Adipocyte (in vitro differentiated cells): Measurements from ENCODE around the gene TRIO.

Source experiments
- DNase-seq: peaks from one replicate; pipeline ENCODE4 v3.0.0-alpha.2; 2015; ENCODE audit warnings: low read depth
- H3K27me3 ChIP-seq: replicated peaks from 2 replicates; pipeline ENCODE4 v1.7.0; 2013; ENCODE audit warnings: mild to moderate bottlenecking, low read length, moderate library complexity; ENCODE audit not compliant: control insufficient read depth, insufficient read depth
- H3K36me3 ChIP-seq: 2 replicates; pipeline ENCODE4 v1.7.0; 2013; ENCODE audit warnings: low read length, mild to moderate bottlenecking, moderate library complexity; ENCODE audit not compliant: control insufficient read depth, insufficient read depth, severe bottlenecking
- H3K4me1 ChIP-seq: 2 replicates; pipeline ENCODE4 v1.7.0; 2013; ENCODE audit warnings: mild to moderate bottlenecking, low read length, moderate library complexity; ENCODE audit not compliant: control insufficient read depth, insufficient read depth
- H3K4me3 ChIP-seq: 2 replicates; pipeline ENCODE4 v1.7.0; 2013; ENCODE audit warnings: mild to moderate bottlenecking, low read length, moderate library complexity
- H3K9ac ChIP-seq: 2 replicates; pipeline ENCODE4 v1.7.0; 2013; ENCODE audit warnings: mild to moderate bottlenecking, low read length, moderate library complexity
- H3K9me3 ChIP-seq: 2 replicates; pipeline ENCODE4 v1.7.0; 2013; ENCODE audit warnings: mild to moderate bottlenecking, low read length, moderate library complexity; ENCODE audit not compliant: control insufficient read depth

The TRIO gene

DNA sequence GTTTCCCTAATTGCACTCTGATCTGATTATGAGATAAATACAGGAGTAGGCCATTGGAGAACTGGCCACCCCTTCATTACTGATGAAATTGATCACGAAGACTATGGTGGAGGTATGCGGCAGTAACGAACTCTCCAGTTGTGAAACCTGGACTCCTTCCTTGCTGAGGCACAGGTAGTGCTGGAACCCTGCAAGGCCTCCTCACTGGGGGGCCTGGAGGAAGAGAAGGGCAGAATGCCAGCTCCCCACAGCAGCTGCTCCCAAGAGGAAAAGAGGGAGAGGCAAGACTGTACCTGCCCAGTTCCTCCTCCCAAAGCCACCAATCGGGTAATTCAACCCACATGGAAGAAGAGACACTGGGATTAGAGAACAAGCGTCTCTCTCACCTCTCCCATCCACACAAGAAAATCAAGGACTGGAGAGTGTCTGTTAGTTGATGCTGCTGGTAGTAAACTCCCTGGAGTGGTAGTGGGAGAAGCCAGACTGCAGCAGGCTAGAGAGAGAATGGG, 19.1 kb upstream of the TRIO start:
- H3K4me3 ChIP-seq: no peak overlapping the region
- no peaks in the 10 kb centered on the region for H3K9me3 ChIP-seq
- H3K27me3 ChIP-seq: no peaks in the 10 kb centered on the region
- H3K36me3 ChIP-seq: no peaks in the 10 kb centered on the region
- H3K9ac ChIP-seq: no peak overlapping the region
- no peak for DNase-seq
- H3K4me1 ChIP-seq: peaks cover 3% of the 10 kb centered on the region

- H3K9me3 ChIP-seq: no peaks in the 10 kb centered on the region
- H3K4me1 ChIP-seq: peaks cover 3% of the 10 kb centered on the region
- H3K9ac ChIP-seq: no peak overlapping the region
- H3K27me3 ChIP-seq: no peaks in the 10 kb centered on the region
- no peak for DNase-seq
- no peaks in the 10 kb centered on the region for H3K36me3 ChIP-seq
- no peak overlapping the region for H3K4me3 ChIP-seq
Measured at GRCh38 chr5:14125262-14125661, 17.9 kb upstream of the TRIO start.

- no peak for DNase-seq
- H3K4me1 ChIP-seq: no peaks in the 10 kb centered on the region
- no peak overlapping the region for H3K4me3 ChIP-seq
- no peak overlapping the region for H3K9ac ChIP-seq
- H3K27me3 ChIP-seq: no peaks in the 10 kb centered on the region
- no peaks in the 10 kb centered on the region for H3K36me3 ChIP-seq
- H3K9me3 ChIP-seq: no peaks in the 10 kb centered on the region
Measured at GRCh38 chr5:14127587-14127986, 15.6 kb upstream of the TRIO start.

GRCh38 chr5:14128079-14128478, 15.1 kb upstream of the TRIO start:
- Histone ChIP-seq H3K27me3 (no peaks in the 10 kb centered on the region), H3K36me3 (no peaks in the 10 kb centered on the region), H3K4me3 (no peak overlapping the region), H3K9ac (no peak overlapping the region), H3K4me1 (no peaks in the 10 kb centered on the region), H3K9me3 (no peaks in the 10 kb centered on the region)
- DNase-seq: no peak

DNA sequence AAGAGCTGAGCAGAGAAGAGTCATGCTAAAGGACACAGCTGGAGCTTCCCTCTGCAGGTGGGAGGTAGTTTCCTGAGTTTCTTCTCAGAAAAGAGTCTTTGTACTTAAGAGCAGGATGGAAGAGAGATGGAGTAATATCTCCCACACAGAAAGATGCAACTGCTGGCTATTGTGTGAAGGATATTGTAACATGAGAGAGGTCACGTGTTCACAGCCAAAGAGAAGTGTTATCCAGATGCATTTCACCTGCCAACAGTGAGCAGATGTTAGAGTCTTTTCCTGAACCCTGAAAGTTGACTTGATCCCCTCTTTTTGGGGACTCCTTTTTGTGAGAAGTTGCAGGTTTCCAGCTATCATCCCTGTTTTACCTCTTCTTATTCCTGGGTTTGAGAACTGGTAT, 14.0 kb upstream of the TRIO start:
- Histone ChIP-seq H3K9me3 (peaks cover 3% of the 10 kb centered on the region), H3K27me3 (no peaks in the 10 kb centered on the region), H3K4me3 (no peak overlapping the region), H3K36me3 (no peaks in the 10 kb centered on the region), H3K4me1 (no peaks in the 10 kb centered on the region), H3K9ac (no peak overlapping the region)
- DNase-seq: no peak

DNA sequence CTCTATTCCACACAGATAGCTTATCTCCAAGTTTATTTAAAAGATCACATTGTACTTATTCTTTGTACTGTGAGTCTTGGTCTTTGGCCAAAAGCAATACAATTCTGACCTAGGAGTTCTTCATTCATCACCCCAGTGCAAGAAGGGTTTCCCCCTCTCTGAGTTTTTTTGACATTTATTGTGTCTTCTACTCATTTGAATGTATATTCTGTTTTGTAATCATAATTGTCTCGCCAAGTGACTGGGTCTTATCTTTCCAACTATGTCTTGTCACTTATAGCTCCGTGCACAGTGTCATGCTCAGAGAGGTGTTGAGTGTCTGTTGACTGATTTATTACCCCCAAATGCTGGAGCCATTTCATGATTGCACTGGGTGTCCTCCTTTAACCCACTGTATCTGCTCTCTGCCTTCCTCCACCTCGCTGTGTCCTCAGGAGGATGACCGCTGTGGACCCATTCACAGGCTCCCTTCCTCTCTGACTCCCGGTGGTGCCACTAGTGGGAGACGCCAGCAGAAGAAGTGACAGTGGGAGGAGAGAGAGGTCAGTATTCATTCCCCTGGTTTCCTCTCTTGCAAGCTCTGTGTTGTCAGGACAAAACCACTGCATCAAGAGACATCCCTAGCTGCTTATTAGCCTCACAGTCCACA, 11.2 kb upstream of the TRIO start:
- Histone ChIP-seq H3K9ac (no peak overlapping the region), H3K27me3 (no peaks in the 10 kb centered on the region), H3K4me1 (no peaks in the 10 kb centered on the region), H3K36me3 (no peaks in the 10 kb centered on the region), H3K4me3 (no peak overlapping the region), H3K9me3 (peaks cover 3% of the 10 kb centered on the region)
- no peak for DNase-seq

DNA sequence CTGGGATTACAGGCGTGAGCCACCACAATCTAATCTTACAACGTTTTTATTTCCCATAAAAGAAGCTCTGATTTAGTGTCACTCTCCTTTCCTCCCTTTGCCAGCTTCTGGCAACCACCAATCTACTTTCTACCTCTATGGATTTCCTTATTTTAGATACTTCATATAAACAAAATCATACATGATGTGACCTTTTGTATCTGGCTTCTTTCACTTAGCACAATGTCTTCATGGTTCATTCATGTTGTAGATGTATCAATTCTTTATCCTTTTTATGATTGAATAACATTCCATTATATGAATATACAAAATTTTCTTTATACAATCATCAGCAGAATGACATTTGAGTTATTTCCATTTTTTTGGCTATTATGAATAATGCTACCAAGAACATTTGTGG, 9.7 kb upstream of the TRIO start:
- peaks cover 3% of the 10 kb centered on the region for H3K9me3 ChIP-seq
- no peak overlapping the region for H3K4me3 ChIP-seq
- no peaks in the 10 kb centered on the region for H3K4me1 ChIP-seq
- no peak overlapping the region for H3K9ac ChIP-seq
- H3K36me3 ChIP-seq: no peaks in the 10 kb centered on the region
- H3K27me3 ChIP-seq: no peaks in the 10 kb centered on the region
- no peak for DNase-seq

DNA sequence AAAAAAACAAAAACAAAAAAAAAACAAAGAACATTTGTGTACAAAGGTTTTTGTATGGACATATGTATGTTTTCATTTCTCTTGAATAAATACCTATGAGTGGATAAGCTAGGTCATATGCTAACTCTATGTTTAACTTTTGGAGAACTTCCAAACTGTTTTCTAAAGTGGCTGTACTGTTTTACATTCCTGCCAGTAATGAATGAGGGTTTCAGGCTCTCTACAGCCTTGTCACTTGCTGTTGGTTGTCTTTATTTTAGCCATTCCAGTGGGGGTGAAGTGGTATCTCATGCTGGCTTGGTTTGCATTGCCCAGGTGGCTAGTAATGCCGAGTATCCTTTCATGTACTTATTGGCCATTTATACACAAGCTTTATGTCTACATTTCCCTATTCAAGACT, 9.1 kb upstream of the TRIO start:
- Histone ChIP-seq H3K9me3 (peaks cover 3% of the 10 kb centered on the region), H3K27me3 (no peaks in the 10 kb centered on the region), H3K4me1 (no peaks in the 10 kb centered on the region), H3K36me3 (no peaks in the 10 kb centered on the region), H3K9ac (no peak overlapping the region), H3K4me3 (no peak overlapping the region)
- DNase-seq: no peak

GRCh38 chr5:14134771-14135170, 8.4 kb upstream of the TRIO start:
- no peaks in the 10 kb centered on the region for H3K36me3 ChIP-seq
- no peaks in the 10 kb centered on the region for H3K4me1 ChIP-seq
- DNase-seq: no peak
- H3K9me3 ChIP-seq: peaks cover 3% of the 10 kb centered on the region
- no peak overlapping the region for H3K9ac ChIP-seq
- no peaks in the 10 kb centered on the region for H3K27me3 ChIP-seq
- no peak overlapping the region for H3K4me3 ChIP-seq

GRCh38 chr5:14135621-14136020, 7.5 kb upstream of the TRIO start:
- peaks cover 3% of the 10 kb centered on the region for H3K9me3 ChIP-seq
- H3K4me3 ChIP-seq: no peak overlapping the region
- H3K4me1 ChIP-seq: peaks cover 4% of the 10 kb centered on the region
- no peak overlapping the region for H3K9ac ChIP-seq
- no peaks in the 10 kb centered on the region for H3K27me3 ChIP-seq
- no peak for DNase-seq
- H3K36me3 ChIP-seq: no peaks in the 10 kb centered on the region

GRCh38 chr5:14136228-14136627, 6.9 kb upstream of the TRIO start:
- H3K36me3 ChIP-seq: no peaks in the 10 kb centered on the region
- H3K4me3 ChIP-seq: no peak overlapping the region
- peaks cover 10% of the 10 kb centered on the region for H3K4me1 ChIP-seq
- H3K27me3 ChIP-seq: no peaks in the 10 kb centered on the region
- DNase-seq: peak; percentile 50
- peaks cover 3% of the 10 kb centered on the region for H3K9me3 ChIP-seq
- H3K9ac ChIP-seq: no peak overlapping the region
